Measurements from ENCODE around the gene DHX58.
A peak's percentile ranks its signal among the peaks of the same experiment; 100 is the strongest.

DHX58 gene

GRCh38 chr17:42111265-42111636 is 1.3 kb downstream of the DHX58 start:
- no peak for DNase-seq (ENCODE audit: low read depth in 2 of 3, low spot score in 1 of 3)

GRCh38 chr17:42110301-42111264 is 1.9 kb downstream of the DHX58 start:
- no peak for DNase-seq (ENCODE audit: low read depth in 2 of 3, low spot score in 1 of 3)

- DNase-seq (ENCODE audit: low read depth in 2 of 3, low spot score in 1 of 3), result no peak
These were observed 3.4 kb downstream of the DHX58 start for GRCh38 chr17:42109086-42109485.

GRCh38 chr17:42107597-42108576 is 4.6 kb downstream of the DHX58 start:
- DNase-seq (ENCODE audit: low read depth in 2 of 3, low spot score in 1 of 3), result peak; percentile 83 to 97 (median 90)

DNA sequence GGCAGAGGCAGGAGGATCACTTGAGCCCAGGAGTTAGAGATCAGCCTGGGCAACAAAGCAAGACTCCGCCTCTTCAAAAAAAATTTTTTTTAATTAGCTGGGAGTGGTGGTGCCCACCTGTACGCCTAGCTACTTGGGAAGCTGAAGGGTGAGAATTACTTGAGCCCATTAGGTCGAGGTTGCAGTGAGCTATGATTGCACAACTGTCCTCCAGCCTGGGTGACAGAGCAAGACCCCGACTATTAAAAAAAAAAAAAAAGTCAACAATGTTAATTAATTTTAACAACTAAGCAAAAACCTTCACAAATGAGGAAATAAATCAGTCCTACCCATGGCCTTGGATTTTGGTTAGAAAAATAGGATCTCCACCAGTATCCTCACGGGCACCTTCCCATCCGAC is 5.4 kb downstream of the DHX58 start:
- DNase-seq (ENCODE audit: low read depth in 2 of 3, low spot score in 1 of 3), result no peak

DNA sequence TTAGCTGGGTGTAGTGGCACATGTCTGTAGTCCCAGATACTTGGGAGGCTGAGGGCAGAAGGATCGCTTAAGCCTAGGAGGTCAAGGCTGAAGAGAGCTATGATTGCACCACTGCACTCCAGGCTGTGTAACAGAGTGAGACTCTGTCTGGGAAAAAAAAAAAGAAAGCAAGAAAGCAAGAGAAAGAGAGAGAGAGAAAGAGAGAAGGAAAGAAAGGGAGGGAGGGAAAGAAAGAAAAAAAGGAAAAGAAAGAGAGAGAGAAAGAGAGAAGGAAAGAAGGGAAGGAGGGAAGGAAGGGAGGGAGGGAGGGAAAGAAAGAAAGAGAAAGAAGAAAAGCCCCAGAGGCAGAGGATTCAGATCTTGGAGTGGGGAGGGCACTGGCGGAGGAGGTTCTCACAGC is 6.5 kb downstream of the DHX58 start:
- DNase-seq (ENCODE audit: low read depth in 2 of 3, low spot score in 1 of 3), result no peak

DNA sequence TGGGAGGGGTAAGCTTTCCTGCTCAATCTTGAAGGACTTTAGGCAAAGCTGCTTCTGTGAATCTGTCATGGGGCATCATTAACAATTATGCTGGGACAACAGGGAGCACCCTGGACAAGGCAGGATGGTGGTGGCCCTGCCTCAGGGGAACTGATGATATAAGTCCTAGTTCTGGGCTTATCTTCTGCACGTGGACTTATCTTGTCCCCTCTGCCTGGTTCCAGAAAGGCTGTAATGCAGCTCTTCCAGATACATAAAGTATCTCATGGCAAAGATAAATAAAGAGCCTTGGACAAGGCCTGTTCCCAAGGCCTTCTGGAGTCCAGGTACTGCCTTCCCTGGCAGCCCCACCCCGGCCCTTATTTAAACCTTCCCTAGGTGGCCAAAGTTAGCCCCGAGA is 8.2 kb downstream of the DHX58 start:
- DNase-seq (ENCODE audit: low read depth in 2 of 3, low spot score in 1 of 3), result no peak

DNA sequence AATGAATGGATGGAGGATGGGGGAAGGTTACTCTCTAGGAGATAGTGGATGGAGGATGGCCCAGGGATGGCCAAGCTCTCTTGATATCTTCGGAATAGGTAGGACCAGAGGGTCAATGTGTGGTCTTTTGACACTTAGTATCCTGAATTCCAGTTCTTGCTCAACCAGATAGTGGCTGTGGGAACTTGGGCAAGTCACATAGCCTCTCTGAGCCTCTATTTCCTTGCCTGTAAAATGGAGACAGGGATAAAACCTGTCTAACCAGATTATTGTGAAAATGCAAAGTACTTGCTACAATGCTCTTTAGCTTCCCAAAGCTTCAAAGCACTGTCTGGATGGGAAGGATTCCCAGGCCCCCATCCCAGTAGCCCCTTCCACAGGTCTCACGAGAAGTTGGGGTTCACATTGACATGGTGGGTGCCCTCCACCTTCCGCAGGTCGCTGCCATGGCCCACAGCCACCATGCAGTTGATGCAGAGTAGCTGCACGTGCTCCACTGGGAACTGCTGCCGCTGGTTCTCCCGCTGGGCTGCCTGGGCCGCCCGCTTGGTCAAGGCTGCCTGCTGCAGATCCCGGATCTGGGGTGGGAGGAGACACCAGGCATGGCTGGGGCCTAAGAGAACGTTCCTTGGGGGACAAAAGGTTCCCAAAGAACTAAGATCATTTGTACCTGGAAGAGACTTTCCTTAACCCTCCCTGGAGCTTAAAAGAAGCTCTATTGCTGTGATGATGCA is 9.1 kb downstream of the DHX58 start:
- DNase-seq (ENCODE audit: low read depth in 2 of 3, low spot score in 1 of 3), result no peak

DNA sequence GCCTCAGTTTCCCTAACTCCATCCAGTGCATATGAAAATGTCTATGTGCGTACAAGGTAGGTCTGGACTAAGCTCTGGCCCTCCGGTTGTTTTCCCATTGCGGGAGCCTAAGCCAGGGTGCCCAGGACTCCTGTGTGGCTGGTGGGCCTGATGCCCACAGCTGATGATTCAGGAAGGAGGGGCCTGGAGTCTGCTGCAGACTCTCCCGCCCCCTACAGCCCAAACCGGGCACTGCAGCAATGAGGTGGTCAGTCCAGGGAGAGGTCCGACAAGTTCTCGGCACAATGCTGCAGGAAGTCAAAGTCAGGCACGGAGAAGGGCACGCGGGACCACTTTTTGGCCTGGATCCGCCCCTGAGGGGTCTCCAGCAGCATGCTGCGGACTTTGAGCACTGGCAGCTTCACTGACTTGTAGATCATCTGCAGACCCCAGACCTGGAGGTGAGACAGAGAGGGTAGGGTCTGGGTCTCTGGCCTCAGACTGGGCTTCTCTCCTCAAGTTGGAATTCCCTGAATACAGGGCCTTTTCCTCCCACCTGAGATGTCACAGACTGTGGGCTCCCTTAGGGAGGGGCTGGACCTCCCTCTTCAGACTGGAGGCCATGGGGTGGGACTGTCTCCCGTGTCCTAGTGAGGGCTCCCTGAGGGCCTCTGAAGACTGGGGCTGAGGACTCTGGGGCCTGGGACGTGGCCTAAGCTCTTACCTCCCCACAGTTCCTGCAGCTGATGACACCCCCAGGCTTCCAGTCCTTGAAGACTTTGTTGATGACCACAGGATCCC is 10.8 kb downstream of the DHX58 start:
- peak; percentile 60 to 79 (median 71) for DNase-seq (ENCODE audit: low read depth in 2 of 3, low spot score in 1 of 3)

- DNase-seq (ENCODE audit: low read depth in 2 of 3, low spot score in 1 of 3), result no peak
These were observed 13.6 kb downstream of the DHX58 start for GRCh38 chr17:42098730-42099399.

GRCh38 chr17:42097691-42098631 is 14.6 kb downstream of the DHX58 start, which contains the start of gene ZNF385C:
ZNF385C (minus strand) TSS chr17:42098473; CDS start chr17:42063056, 35,417 bp downstream.
- DNase-seq (ENCODE audit: low read depth in 2 of 3, low spot score in 1 of 3), result peak in 1 of 3 donors; percentile 47

DNA sequence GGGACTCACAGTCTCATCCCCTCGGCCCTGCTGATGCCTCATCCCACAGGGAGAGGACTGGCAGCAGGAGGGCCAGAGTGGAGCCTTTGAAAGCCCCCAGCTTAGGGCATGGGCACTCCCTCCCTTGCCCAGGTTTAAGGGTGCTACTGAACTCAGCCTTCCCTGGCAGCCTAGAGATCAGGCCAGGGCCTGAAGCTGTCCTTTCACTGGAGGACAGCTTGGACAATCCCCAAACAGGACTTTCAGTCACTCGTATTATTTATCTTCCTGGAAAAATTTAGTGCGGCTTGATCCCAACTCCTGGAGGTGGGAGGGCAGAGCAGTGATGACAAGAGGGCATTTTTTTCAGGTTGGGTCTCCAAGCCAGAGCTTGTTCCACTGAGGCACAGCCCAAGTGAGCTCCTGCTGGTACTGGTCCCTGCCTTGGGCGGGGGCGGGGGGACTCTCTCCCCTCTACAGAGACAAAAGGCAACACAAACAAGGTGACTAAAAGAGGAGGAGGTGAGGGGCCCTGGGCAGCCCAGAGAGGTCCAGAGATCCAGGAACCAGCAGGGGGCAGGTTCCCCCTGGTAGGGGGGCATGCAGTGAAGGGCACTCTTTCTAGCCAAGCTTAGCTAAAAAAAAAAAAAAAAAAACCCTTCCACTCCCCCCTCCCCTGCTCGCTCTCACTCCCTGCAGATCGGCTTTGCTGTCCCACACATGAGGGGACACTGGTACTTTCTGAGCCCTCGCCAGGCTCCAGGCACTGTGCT is 16.0 kb downstream of the DHX58 start:
- DNase-seq (ENCODE audit: low read depth in 2 of 3, low spot score in 1 of 3), result no peak

GRCh38 chr17:42094375-42095069 is 18.0 kb downstream of the DHX58 start:
- DNase-seq (ENCODE audit: low read depth in 2 of 3, low spot score in 1 of 3), result no peak

DNA sequence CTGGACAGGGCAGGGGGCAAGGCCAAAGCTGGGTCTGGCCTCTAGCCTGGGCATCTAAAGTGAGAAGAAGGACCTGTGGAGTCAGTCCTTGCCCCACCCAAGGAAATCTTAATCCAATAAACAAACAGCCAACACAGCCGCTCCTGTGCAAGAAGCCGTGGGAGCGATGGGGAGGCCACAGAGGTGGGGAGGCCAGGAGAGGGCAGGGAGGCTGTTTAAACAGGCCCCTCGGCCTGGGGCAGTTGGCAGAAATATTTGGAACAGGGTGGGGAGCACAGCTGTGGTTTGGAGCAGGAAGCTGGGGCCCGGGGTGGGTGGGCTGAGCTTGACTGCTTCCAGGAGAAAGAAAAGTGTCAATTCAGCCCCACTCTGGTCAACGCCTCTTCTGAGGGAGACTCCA is 19.6 kb downstream of the DHX58 start:
- DNase-seq (ENCODE audit: low read depth in 2 of 3, low spot score in 1 of 3), result no peak

DNA sequence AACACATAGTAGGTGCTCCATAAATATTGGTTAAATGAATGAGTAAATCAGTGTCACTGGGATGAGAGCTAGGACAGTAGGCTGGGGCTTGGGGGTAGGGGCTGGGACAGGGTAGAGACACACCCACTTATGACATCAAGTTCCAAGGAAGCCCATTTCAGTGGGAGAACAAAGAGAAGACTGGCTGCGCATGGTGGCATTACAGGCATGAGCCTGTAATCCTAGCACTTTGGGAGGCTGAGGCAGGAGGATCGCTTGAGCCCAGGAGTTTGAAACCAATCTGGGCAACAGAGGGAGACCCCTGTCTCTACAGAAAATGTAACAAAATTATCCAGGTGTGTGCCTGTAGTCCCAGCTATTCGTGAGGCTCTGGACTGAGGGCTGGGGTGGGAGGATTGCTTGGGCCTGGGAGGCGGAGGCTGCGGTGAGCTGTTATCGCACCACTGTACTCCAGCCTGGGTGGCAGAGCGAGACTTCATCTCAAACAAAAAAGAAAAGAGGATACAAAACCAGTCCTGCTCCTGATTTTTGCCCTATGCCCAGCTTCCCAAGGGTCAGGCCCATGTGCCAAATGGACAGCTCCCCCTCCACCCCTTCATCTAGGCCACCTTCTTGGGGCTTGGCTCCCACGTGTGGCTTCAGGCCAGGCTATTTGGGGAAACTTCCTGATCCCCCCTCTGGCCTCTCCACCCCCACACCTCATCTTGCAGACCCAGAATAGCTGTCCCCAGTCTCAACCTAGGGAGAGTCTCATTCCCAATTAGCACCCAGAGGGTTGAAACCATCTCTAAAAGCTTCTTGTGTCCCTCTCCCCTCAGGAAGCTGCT is 21.3 kb downstream of the DHX58 start:
- no peak for DNase-seq (ENCODE audit: low read depth in 2 of 3, low spot score in 1 of 3)

DNA sequence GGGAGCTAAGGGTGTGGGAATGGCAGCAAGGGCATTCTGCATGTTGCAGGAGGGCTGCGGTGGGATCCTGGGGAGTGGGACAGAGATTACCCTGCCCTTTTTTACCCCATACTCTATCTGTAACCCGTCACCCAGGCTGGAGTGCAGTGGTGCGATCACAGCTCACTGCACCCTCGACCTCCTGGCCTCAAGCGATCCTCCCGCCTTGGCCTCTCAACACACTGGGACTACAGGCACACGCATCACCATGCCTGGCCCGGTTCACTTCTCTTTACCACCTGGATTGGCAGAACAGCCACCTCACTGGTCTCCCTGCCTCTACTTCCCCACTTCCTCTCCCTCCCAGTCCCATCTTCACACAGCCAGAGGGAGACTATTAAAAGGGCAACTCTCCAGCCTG is 23.8 kb downstream of the DHX58 start:
- DNase-seq (ENCODE audit: low read depth in 2 of 3, low spot score in 1 of 3), result no peak
